HCT116 (cell line): Measurements from ENCODE around the gene RAD52. TPM values are rescaled to one million over a fixed set of nuclear protein-coding genes. Genes with fewer than 3 reads are reported as not detected.

ENCODE experiments used
- ATAC-seq: fragments of 200-7000 bp; cut with Tn5 transposase; 2 replicates; pipeline ENCODE4 v1.9.1; 2020; ENCODE audit warnings: mild to moderate bottlenecking, moderate library complexity
- BruUV-seq: library from RNA; stranded (reverse); fragments of 400-500 nt; replicated peaks from 2 replicates; lab custom pipeline; 2021; lab: Mats Ljungman, UMichigan
- CTCF ChIA-PET: fragments of 300-600 bp; sonication (Branson Sonifier 250); formaldehyde crosslinking; loops from one replicate; lab custom pipeline; 2021; ENCODE audit warnings: antibody characterized with exemption; lab: Charles Lee
- POLR2A ChIA-PET: fragments of 300-600, 350-600 bp; sonication (Branson Sonifier 250); formaldehyde crosslinking; loops from one replicate; lab custom pipeline; 2021; ENCODE audit warnings: antibody characterized with exemption; lab: Charles Lee
- RAD21 ChIA-PET, 2 experiments: fragments of 300-600 bp; sonication (Branson Sonifier 250); formaldehyde crosslinking; loops; one replicate each; lab custom pipeline; 2023; ENCODE audit warnings: low total read pairs in 2 of 2; ENCODE audit not compliant: uncharacterized antibody in 2 of 2, unreplicated experiment in 2 of 2, low non-redundant PET in 1 of 2; lab: Charles Lee
- DNase-seq: peaks from one replicate; pipeline ENCODE4 v3.0.0-alpha.2; 2010; ENCODE audit warnings: low read depth, low spot score
- H2AFZ ChIP-seq: fragments of 200-600 bp; shearing (Covaris generic), sonication (generic); 2 replicates; pipeline ENCODE4 v1.6.1; 2017; ENCODE audit warnings: low read depth, mixed run types, mixed read lengths, antibody characterized with exemption, low read length; ENCODE audit not compliant: poor library complexity, severe bottlenecking
- H3K27ac ChIP-seq: 2 replicates; pipeline ENCODE4 v1.5.1; 2012; ENCODE audit warnings: low read depth, low read length
- H3K27me3 ChIP-seq: fragments of 200-600 bp; sonication (generic); 2 replicates; pipeline ENCODE4 v1.6.1; 2016; ENCODE audit warnings: mixed run types, low read length, mixed read lengths; ENCODE audit not compliant: insufficient read depth
- H3K36me3 ChIP-seq, 2 experiments: fragments of 200-500 bp in 1 of 2; fragments of 200-600 bp in 1 of 2; sonication (Bioruptor generic) in 1 of 2; sonication (generic) in 1 of 2; 2 replicates each; pipeline versions ENCODE4 v1.5.1 to v1.6.1; 2014 to 2016; ENCODE audit warnings: low read length in 2 of 2, inconsistent platforms in 1 of 2, mixed read lengths in 1 of 2, mixed run types in 1 of 2; ENCODE audit not compliant: insufficient read depth in 2 of 2, control insufficient read depth in 1 of 2
- H3K4me1 ChIP-seq, 2 experiments: fragments of 200-600 bp in 1 of 2; sonication (generic) in 1 of 2; 2 replicates each; pipeline versions ENCODE4 v1.5.1 to v1.6.1; 2012 to 2017; ENCODE audit warnings: low read length in 2 of 2, inconsistent platforms in 1 of 2, mild to moderate bottlenecking in 1 of 2, mixed read lengths in 1 of 2, mixed run types in 1 of 2, moderate library complexity in 1 of 2; ENCODE audit not compliant: insufficient read depth in 2 of 2, control insufficient read depth in 1 of 2
- H3K4me2 ChIP-seq: fragments of 200-600 bp; sonication (generic); 2 replicates; pipeline ENCODE4 v1.6.1; 2017; ENCODE audit warnings: mixed run types, low read length, mixed read lengths
- H3K4me3 ChIP-seq, 2 experiments: fragments of 200-600 bp in 1 of 2; sonication (generic) in 1 of 2; replicated peaks in 1 of 2; 2 replicates each; pipeline ENCODE4 v1.5.1; 2011 to 2016; ENCODE audit warnings: low read length in 2 of 2, control low read depth in 1 of 2, low read depth in 1 of 2, mild to moderate bottlenecking in 1 of 2, mixed read lengths in 1 of 2, mixed run types in 1 of 2
- H3K79me2 ChIP-seq: fragments of 200-600 bp; sonication (generic); 2 replicates; pipeline ENCODE4 v1.6.1; 2017; ENCODE audit warnings: mild to moderate bottlenecking, mixed run types, low read length, moderate library complexity, mixed read lengths; ENCODE audit not compliant: insufficient read depth
- H3K9ac ChIP-seq: fragments of 200-600 bp; sonication (generic); 2 replicates; pipeline ENCODE4 v1.6.1; 2016; ENCODE audit warnings: low read length, mixed read lengths
- H3K9me2 ChIP-seq: fragments of 200-600 bp; sonication (generic), shearing (Covaris generic); 2 replicates; pipeline ENCODE4 v1.6.1; 2017; ENCODE audit warnings: mixed run types, mild to moderate bottlenecking, moderate library complexity; ENCODE audit not compliant: insufficient read depth
- H3K9me3 ChIP-seq, 2 experiments: fragments of 200-500 bp in 1 of 2; fragments of 200-600 bp in 1 of 2; sonication (Bioruptor generic) in 1 of 2; sonication (generic) in 1 of 2; 2 replicates each; pipeline ENCODE4 v1.6.1; 2014 to 2017; ENCODE audit warnings: low read length in 2 of 2, mixed read lengths in 2 of 2, inconsistent platforms in 1 of 2, low read depth in 1 of 2, mild to moderate bottlenecking in 1 of 2, mixed run types in 1 of 2, moderate library complexity in 1 of 2; ENCODE audit not compliant: control insufficient read depth in 1 of 2, insufficient read depth in 1 of 2
- H4K20me1 ChIP-seq: fragments of 200-600 bp; sonication (generic), shearing (Covaris generic); 2 replicates; pipeline ENCODE4 v1.6.1; 2017; ENCODE audit warnings: mixed run types, mild to moderate bottlenecking, moderate library complexity; ENCODE audit not compliant: insufficient read depth
- CBX3 ChIP-seq: IDR thresholded peaks from 2 replicates; pipeline ENCODE4 v1.6.1; 2012; ENCODE audit warnings: low read depth
- EZH2 ChIP-seq: fragments of 200-600 bp; sonication (generic); IDR thresholded peaks from 2 replicates; pipeline ENCODE4 v1.6.1; 2017; ENCODE audit warnings: antibody characterized with exemption, mixed run types
- POLR2AphosphoS5 ChIP-seq: IDR thresholded peaks from 2 replicates; pipeline ENCODE4 v1.6.1; 2011; ENCODE audit warnings: mild to moderate bottlenecking, low read depth, low read length, moderate library complexity
- TCF7L2 ChIP-seq: IDR thresholded peaks from 2 replicates; pipeline ENCODE4 v1.7.0; 2011; ENCODE audit warnings: borderline replicate concordance, inconsistent platforms; ENCODE audit not compliant: insufficient read depth, insufficient read length; ENCODE audit errors: extremely low read depth
- intact Hi-C: fragments of 100-400 bp; cut with micrococcal nuclease; formaldehyde crosslinking; loops from 2 replicates; pipeline ENCODE4 v1.10.0; 2022
- total RNA-seq: library from RNA; stranded (reverse); gene quantifications from one replicate; pipeline ENCODE4 v1.2.1, GENCODE V29; 2021; ENCODE audit not compliant: unreplicated experiment
- TF ChIP-seq, protein P1 (sequence below): IDR thresholded peaks from 2 replicates; pipeline ENCODE4 v1.6.1; 2012

The RAD52 gene
- total RNA-seq, 1 experiment from 2014 or later: 24.4 TPM

DNA sequence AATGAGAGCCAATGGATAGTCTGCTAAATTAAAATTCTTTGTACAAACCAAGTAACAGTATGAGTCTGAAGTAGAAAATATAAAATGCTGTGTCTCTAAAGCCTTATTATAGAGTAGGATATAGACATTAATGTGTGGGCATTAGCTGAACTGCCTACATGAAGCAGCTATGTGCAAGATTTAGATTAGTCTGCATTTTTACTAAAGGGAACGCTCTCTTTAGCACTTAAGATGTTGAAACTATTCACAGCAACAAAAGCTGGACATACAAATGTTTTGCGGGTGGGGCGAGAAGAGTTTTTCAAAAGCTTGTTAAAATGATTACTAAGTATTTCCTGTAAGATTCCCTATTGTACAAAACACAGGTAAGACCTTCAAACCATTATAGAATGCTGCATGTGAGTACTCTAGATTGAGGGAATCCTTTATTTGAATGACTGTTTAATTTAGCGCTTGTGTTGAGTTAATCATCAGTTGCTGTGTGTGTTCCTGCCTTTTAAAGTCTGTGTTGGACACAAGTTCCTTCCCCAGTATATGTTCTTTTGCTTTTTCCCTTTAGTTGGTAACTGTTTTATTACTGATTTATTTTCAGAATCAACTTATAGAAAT lies 87.1 kb downstream of the RAD52 start:
- Histone ChIP-seq H3K79me2 (no peaks in the 10 kb centered on the region), H2AFZ (no peak overlapping the region), H4K20me1 (no peaks in the 10 kb centered on the region), H3K9me3 (no peaks in the 10 kb centered on the region), H3K9ac (no peak overlapping the region), H3K4me1 (no peaks in the 10 kb centered on the region), H3K27ac (no peak overlapping the region), H3K27me3 (no peaks in the 10 kb centered on the region), H3K9me2 (no peaks in the 10 kb centered on the region), H3K36me3 (peaks cover 15% of the 10 kb centered on the region in 2 experiments; a peak in 3 of 4 replicates), H3K4me3 (no peak overlapping the region), H3K4me2 (no peak overlapping the region)
- ChIA-PET POLR2A (no interaction called here), RAD21 (no interaction called here), CTCF (no interaction called here)
- intact Hi-C loops: no loop called here
- no TSS peak for BruUV-seq
- ATAC-seq (no peak), DNase-seq (no peak)
- TF ChIP-seq POLR2AphosphoS5: no peak
- TF ChIP-seq EZH2: no peak
- no peak for TF ChIP-seq TCF7L2
- no peak for TF ChIP-seq CBX3
- TF ChIP-seq, protein P1, sequence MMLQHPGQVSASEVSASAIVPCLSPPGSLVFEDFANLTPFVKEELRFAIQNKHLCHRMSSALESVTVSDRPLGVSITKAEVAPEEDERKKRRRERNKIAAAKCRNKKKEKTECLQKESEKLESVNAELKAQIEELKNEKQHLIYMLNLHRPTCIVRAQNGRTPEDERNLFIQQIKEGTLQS: no peak

Other genes with a start within 250 kb of the RAD52 start
- gene WNK1, start 197.1 kb downstream of the RAD52 start, total RNA-seq: 81.0 TPM
- 41.9 TPM for gene ERC1, start 41.5 kb upstream of the RAD52 start, total RNA-seq